ENCODE measurements around the gene SLC26A1. TPM values are rescaled to one million over a fixed set of nuclear protein-coding genes. Genes with fewer than 3 reads are reported as not detected.

The SLC26A1 gene
- total RNA-seq, 1 experiment from 2014 or later, result 0.16 TPM

- no peak overlapping the region for H3K27ac Mint-ChIP-seq (ENCODE audit: low read depth, unreplicated experiment)
- no peak for TF ChIP-seq CTCF (IDR thresholded peaks at IDR 0.05; ENCODE audit: unreplicated experiment)
- no peaks in the 10 kb centered on the region for H3K4me1 Mint-ChIP-seq (ENCODE audit: insufficient read depth, unreplicated experiment)
- no peaks in the 10 kb centered on the region for H3K27me3 Mint-ChIP-seq (ENCODE audit: insufficient read depth, unreplicated experiment)
- no peaks in the 10 kb centered on the region for H3K9me3 Mint-ChIP-seq (ENCODE audit: unreplicated experiment)
- DNase-seq (ENCODE audit: unreplicated experiment), result no peak
- ChIA-PET POLR2A (no interaction called here), CTCF (no interaction called here)
- H3K4me3 Mint-ChIP-seq (ENCODE audit: unreplicated experiment), result no peak overlapping the region
- intact Hi-C loops (cut with micrococcal nuclease), result no loop called here
- no TSS peak for BruUV-seq (replicated peaks)
- H3K36me3 Mint-ChIP-seq (ENCODE audit: insufficient read depth, unreplicated experiment), result peaks cover 25% of the 10 kb centered on the region
Measured at GRCh38 chr4:1021386-1022050, 28.3 kb upstream of the SLC26A1 start.

GRCh38 chr4:1019729-1020470 is 26.7 kb upstream of the SLC26A1 start:
- Mint-ChIP-seq H3K9me3 (ENCODE audit: unreplicated experiment) (no peaks in the 10 kb centered on the region), H3K36me3 (ENCODE audit: insufficient read depth, unreplicated experiment) (peaks cover 15% of the 10 kb centered on the region), H3K27ac (ENCODE audit: low read depth, unreplicated experiment) (no peak overlapping the region), H3K4me1 (ENCODE audit: insufficient read depth, unreplicated experiment) (no peaks in the 10 kb centered on the region), H3K27me3 (ENCODE audit: insufficient read depth, unreplicated experiment) (no peaks in the 10 kb centered on the region), H3K4me3 (ENCODE audit: unreplicated experiment) (no peak overlapping the region)
- no TSS peak for BruUV-seq (replicated peaks)
- DNase-seq (ENCODE audit: unreplicated experiment), result no peak
- TF ChIP-seq CTCF (IDR thresholded peaks at IDR 0.05; ENCODE audit: unreplicated experiment), result no peak
- CTCF ChIA-PET, result no interaction called here
- POLR2A ChIA-PET, result no interaction called here
- intact Hi-C loops (cut with micrococcal nuclease), result no loop called here

DNA sequence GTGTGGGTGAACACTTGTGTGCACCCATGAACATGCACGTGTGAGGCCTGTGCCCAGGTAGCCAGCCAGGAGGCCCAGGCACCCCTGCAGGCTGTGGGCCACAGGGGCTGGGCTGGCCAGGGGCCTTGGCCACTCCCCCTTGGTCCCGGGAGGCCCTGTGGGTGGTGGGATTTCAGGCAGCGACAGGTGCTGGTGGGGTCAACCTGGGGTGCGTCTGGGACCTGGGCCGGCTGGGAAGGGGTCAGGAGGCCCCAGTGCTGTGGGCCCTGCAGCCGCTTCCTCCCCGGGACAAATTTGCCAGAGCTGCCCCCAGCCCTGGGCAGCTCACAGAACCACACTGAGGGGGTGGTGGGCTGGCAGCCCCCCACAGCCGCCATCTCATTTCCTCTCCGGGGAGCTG is 26.1 kb upstream of the SLC26A1 start:
- intact Hi-C loops (cut with micrococcal nuclease), result no loop called here
- ChIA-PET CTCF (no interaction called here), POLR2A (no interaction called here)
- H3K36me3 Mint-ChIP-seq (ENCODE audit: insufficient read depth, unreplicated experiment), result peaks cover 13% of the 10 kb centered on the region
- H3K27ac Mint-ChIP-seq (ENCODE audit: low read depth, unreplicated experiment), result no peak overlapping the region
- H3K4me1 Mint-ChIP-seq (ENCODE audit: insufficient read depth, unreplicated experiment), result no peaks in the 10 kb centered on the region
- TF ChIP-seq CTCF (IDR thresholded peaks at IDR 0.05; ENCODE audit: unreplicated experiment), result no peak
- H3K27me3 Mint-ChIP-seq (ENCODE audit: insufficient read depth, unreplicated experiment), result no peaks in the 10 kb centered on the region
- H3K9me3 Mint-ChIP-seq (ENCODE audit: unreplicated experiment), result no peaks in the 10 kb centered on the region
- DNase-seq (ENCODE audit: unreplicated experiment), result no peak
- no TSS peak for BruUV-seq (replicated peaks)
- H3K4me3 Mint-ChIP-seq (ENCODE audit: unreplicated experiment), result no peak overlapping the region

GRCh38 chr4:1018147-1019020 is 25.2 kb upstream of the SLC26A1 start:
- Mint-ChIP-seq H3K27me3 (ENCODE audit: insufficient read depth, unreplicated experiment) (no peaks in the 10 kb centered on the region), H3K27ac (ENCODE audit: low read depth, unreplicated experiment) (no peak overlapping the region), H3K4me3 (ENCODE audit: unreplicated experiment) (no peak overlapping the region), H3K4me1 (ENCODE audit: insufficient read depth, unreplicated experiment) (no peaks in the 10 kb centered on the region), H3K36me3 (ENCODE audit: insufficient read depth, unreplicated experiment) (peaks cover 13% of the 10 kb centered on the region), H3K9me3 (ENCODE audit: unreplicated experiment) (no peaks in the 10 kb centered on the region)
- DNase-seq (ENCODE audit: unreplicated experiment), result no peak
- TF ChIP-seq CTCF (IDR thresholded peaks at IDR 0.05; ENCODE audit: unreplicated experiment), result no peak
- ChIA-PET CTCF (no interaction called here), POLR2A (no interaction called here)
- no TSS peak for BruUV-seq (replicated peaks)
- intact Hi-C loops (cut with micrococcal nuclease), result no loop called here
